HTR-8/SVneo (cell line): Measurements from ENCODE around the gene FCHSD1.

Experiments used
- DNase-seq: peaks from one replicate; pipeline ENCODE4 v3.0.0; 2011; ENCODE audit warnings: low spot score, mixed read lengths; ENCODE audit not compliant: insufficient read length
- FAIRE-seq: peaks from 2 replicates; lab custom pipeline; 2011; peaks lifted over from hg19 to GRCh38; lab: Jason Lieb, UNC

Gene FCHSD1

DNA sequence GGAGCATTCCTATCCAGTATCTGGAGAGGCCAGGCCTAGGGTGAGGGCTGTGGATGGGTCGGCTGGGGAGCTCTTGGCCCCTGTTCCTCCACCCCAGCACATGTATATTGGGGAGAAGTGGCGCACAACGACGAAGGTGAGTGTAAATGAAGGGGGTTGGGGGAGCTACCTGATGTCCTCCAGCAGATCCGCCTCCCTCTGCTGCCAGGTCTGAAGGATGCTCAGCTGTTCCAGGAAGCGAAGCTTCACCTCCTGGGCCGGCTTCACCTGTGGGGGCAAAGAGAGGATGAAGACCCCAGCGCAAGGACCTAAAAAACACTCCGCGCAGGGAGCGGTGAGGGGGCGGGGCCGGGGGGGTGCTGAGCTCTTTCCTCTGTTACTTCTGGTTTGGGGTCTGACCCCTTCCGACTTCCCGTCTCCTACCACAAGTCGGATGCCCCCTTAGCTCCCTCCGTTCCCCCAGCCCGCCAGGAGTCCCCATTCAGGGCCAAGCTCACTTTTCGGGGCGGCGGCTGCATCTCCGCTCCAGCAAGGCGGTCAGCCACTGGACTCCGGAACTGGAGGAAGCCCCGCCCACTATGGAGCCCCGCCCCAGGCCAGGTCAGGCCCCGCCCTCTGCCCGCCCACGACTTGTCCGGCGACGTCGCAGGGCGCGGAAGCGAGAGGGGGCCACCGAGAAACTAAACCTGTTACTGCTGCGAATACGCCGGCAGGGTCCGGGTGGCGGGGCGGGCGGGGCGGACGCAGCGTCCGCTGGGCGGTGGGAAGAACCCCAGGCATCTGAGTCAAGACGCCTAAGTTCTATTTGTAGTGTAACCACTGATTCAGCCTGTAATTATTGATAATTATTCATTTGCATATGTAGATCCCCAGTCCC is at the start of gene FCHSD1:
Gene FCHSD1, minus strand, starts transcription at position 568 of the 877 bp plus-strand sequence. Its CDS starts 50 bp downstream, at position 518.
- DNase-seq: peak; percentile 89
- FAIRE-seq: peak; percentile 33

DNA sequence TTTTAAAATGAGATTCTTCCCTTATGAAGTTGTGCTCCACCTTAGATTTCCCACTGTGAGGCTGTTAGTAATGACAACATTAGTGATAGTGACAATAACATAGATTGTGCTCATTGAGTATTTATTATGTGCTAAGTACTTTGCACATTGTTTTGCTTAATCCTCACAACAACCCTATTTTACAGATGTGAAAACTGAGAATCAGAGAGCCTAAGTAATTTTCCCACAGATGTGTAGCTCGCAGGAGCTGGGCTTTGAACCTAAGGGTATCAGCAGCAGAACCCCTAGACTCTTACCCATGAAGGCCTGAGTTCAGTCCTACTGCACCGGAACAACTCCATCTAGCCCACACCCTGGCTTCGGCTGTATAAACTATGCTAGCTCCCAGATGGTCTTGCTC is 46.4 kb upstream of the FCHSD1 start:
- DNase-seq: no peak
- FAIRE-seq: no peak

DNA sequence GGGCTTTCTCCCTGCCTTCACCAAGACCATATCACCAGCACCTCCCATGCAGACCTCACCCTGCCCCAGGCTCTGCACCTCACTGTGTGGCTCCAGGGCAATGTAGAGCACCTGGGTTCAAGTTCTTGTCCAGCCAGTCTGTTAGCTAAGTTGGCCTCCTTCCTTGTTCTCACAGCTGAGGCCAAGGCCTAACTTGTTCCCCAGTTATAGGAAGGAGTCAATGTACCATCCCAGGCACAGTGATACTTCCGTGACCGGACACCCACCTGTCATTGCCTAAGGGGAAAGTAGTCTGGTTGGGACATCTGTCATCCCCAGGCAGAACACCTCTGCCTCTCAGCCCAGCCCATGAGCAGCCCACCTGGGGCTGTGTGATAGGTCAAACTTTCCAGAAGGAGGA is 45.2 kb upstream of the FCHSD1 start:
- FAIRE-seq: no peak

DNA sequence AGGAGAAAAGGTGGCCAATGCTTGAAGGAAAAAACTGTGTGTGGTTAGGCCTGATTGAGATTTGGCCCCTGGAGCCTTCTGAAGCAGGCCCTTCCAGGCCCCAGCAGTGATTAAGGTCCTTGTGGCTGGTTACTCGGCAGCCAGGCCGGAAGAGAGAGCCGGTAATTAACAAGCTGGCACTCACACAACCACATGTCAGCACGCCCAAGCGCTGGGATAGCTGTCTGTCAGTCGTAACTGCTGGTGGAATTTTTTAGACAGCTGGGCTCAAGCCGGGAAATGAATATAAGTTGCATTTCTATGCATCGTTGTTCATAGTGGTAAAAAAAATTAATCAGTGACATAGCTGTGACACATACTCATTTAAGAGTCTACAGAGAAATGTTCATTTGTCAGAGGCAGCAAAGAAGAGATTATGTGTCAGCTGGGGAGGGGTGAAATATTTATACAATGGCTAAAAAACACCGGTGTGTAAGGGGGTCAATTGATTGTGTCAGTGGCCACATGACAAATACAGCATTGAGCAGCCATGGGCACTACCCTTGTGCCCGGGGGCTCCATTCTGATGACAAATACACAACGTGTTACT is 44.5 kb upstream of the FCHSD1 start:
- FAIRE-seq: no peak
- DNase-seq: no peak

More for the DNA sequence above, 45.2 kb upstream of the FCHSD1 start:
- DNase-seq: no peak

DNA sequence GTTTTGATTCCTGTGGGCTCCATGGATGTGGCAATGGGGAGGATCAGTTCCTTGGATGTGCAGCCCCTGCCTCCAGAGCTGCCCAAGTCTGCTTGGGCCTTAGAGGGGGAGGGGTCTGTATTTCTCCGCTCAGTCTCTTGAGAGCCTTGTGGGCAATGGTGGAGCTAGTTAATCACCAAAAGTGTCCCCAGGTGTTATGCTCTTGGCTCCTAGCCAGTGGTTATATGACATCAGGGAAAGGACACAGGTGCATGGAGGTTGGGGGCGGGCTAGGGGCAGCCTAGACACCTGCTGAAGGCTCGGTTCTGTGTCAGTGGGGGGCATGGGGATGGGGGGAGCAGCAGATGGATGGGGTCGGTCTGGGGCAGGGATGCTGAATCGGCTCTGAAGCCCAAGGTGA is 43.3 kb upstream of the FCHSD1 start:
- no peak for FAIRE-seq
- no peak for DNase-seq

DNA sequence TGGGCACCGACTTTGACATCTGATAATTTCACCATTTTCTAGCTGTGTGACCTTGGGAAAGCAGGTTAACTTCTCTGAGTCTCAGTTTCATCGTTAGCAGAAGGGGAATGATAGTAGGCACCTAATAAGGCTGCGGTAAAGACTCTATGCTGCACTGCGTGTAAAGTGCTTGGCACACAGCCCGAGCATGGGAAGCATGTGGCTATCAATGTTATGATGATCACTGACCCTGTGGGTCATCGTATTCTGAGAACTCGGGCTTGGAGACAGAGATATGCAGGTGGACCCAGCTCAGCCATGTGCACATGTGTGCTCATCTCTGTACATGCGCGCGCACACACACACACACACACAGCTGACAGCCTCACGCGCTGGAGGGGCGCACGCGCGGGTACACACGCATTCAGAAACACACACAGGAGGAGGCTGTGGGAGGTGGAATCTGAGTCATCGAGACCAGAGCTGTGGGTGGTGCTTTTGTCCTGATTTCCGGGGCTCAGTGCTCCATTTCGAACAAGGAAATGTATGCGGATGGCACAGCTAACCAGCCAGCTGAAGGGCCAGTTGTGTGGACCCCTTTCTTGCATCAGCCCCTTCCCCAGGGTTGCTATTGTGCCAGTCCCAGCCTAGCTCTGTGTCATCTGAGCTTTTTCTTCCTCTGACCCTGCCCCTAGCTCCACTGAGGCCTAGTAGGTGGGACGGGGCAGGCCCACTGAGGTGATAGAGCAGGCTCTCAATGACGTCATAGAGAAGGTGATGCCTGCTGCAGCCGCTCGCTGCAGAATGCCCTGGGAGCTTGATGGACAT is 41.9 kb upstream of the FCHSD1 start:
- FAIRE-seq: no peak

GRCh38 chr5:141692533-141692888 is 41.3 kb upstream of the FCHSD1 start:
- FAIRE-seq (no peak), DNase-seq (no peak)

More for the DNA sequence above, 41.9 kb upstream of the FCHSD1 start:
- DNase-seq: no peak

- DNase-seq (peak; percentile 76), FAIRE-seq (peak; percentile 36)
Measured at GRCh38 chr5:141691867-141692532, 40.8 kb upstream of the FCHSD1 start.

- FAIRE-seq (no peak), DNase-seq (no peak)
Measured at GRCh38 chr5:141691286-141691866, 40.2 kb upstream of the FCHSD1 start.

GRCh38 chr5:141686648-141687416 is 35.6 kb upstream of the FCHSD1 start:
- DNase-seq (no peak), FAIRE-seq (no peak)

- FAIRE-seq: no peak
- no peak for DNase-seq
Measured at GRCh38 chr5:141685591-141685990, 34.4 kb upstream of the FCHSD1 start.

- DNase-seq: no peak
- no peak for FAIRE-seq
Measured at GRCh38 chr5:141683596-141684141, 32.5 kb upstream of the FCHSD1 start.

DNA sequence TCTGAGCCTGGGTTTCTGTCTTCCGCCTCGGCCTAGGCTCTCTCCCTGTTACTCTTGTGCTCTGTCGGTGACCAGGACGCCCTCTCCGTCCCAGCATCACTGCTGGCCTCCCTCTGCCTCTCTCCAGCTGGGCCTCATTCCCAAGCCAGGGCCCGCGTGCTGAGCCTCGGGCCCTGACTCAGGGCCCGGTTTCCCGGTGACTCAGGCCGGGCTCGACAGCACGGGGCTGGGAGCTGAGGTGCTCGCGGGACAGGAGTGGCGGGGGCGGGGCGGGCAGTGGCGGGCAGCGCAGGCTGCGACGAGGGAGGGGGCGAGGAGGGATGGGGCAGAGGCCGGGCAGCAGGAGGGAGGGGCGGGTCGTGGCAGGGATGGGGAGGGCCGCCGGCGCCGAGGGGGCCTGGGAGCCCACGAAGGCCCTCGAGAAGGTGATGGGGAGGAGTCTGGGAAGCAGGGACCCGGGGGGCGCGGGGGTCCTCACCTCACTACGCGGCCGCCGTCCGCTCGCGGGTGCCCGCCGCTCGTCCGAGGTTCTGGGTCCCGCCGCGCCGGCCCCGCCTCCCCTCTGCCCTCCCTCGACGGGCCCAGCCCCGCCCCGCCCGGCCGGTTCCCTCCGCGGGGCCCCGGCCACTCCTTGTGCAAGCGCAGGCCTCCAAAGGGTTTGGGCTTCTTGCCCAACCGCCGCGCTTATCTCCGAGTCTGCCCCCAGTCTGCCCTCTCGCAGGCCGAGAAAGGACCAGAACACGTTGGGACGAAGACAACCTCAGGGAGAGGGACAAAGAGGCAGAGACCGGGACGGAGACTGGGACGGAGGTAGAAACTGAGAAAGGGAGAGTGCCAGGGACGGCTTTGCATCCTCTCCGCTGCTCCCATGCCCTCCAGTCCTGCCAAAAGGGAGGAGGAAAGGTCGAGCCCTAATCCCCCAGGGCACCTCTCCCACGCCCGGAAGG is 30.8 kb upstream of the FCHSD1 start, which contains the start of gene ARAP3:
Gene ARAP3, minus strand, starts transcription at position 536 of the 947 bp plus-strand sequence. CDS start 1,744 bp downstream, outside the sequence.
- DNase-seq: peak; percentile 77
- FAIRE-seq: peak; percentile 89

DNA sequence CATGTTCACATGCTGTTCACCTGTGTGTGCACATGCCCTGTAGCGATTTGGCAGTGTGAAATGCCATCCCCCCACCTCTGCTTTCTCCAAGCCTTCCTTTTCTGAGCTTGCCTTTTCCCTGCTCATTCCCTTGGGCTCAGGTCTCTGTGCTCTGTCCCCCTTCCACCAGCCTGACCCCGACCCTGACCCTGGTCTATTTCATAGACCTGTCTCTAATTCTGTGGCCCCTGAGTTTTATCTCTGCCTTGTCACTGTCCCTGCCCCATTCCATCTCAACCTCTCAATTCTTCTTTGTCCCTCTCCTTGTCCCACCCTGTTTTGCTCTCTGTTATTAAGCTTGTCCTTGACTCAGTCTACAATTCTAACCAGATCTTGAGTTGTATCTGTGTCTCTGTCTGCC is 30.1 kb upstream of the FCHSD1 start:
- FAIRE-seq (no peak), DNase-seq (no peak)

DNA sequence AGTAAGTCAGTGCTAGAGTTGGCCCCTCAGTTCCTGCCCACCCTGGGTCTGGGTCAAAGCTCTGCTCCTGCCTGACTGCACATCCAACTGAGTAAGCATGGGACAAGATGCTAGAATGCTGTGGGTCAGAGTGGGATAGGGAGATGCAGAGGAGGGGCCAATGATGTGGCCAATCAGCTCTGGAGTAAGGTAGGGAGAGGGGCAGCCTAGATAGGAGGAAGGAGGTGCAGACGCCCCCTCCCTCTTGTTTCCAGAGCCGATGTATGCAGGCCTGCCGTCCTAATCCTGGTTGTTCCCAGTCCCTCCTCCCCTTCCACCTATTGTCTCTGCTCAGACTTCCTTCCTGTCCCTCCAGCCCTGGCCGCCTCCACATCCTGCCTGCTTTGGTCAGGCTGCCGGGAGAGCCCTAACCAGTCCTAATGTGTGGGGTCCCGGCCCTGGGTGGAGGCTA is 29.6 kb upstream of the FCHSD1 start:
- FAIRE-seq: peak; percentile 52
- DNase-seq: no peak

GRCh38 chr5:141680178-141680577 is 29.0 kb upstream of the FCHSD1 start:
- no peak for DNase-seq
- no peak for FAIRE-seq

DNA sequence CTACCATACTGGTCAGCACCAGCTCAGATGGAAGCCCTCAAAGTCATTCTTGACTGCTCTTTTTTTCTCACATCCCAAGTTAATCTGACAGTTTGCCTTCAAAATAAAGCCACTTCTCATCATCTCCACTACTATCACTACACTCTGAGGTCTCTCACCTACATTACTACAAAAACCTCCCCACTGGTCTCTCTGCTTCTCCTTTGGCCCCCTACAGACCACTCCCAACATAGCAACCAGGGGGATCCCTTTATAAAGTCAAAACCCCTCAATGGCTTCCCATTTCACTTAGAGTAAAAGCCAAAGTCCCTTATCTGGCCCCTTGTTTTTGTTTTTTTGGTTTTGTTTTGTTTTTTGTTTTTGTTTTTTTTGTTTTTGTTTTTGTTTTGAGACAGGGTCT is 26.2 kb upstream of the FCHSD1 start:
- DNase-seq: no peak
- no peak for FAIRE-seq

GRCh38 chr5:141675672-141676071 is 24.5 kb upstream of the FCHSD1 start:
- no peak for FAIRE-seq
- DNase-seq: no peak
